ENCODE results near the gene GRM8.

GRM8 gene

GRCh38 chr7:126529833-126530232 is 722.9 kb downstream of the GRM8 start:
- peak; percentile 75 for TF ChIP-seq ISL1 (CRISPR knock-in tag; IDR thresholded peaks at IDR 0.05)
- no peak for TF ChIP-seq PPARA (CRISPR knock-in tag; IDR thresholded peaks at IDR 0.05; ENCODE audit: borderline replicate concordance)
- ATAC-seq = peak; percentile 28; the same call in 1 of the 3 replicates

- TF ChIP-seq RARB (CRISPR knock-in tag; IDR thresholded peaks at IDR 0.05) (no peak), OSR1 (CRISPR knock-in tag; IDR thresholded peaks at IDR 0.05) (no peak), SNAI2 (CRISPR knock-in tag; IDR thresholded peaks at IDR 0.05) (no peak), CSRNP3 (CRISPR knock-in tag; IDR thresholded peaks at IDR 0.05) (no peak), ARNTL (CRISPR knock-in tag; IDR thresholded peaks at IDR 0.05; ENCODE audit: borderline replicate concordance, low read depth) (no peak), POU6F1 (CRISPR knock-in tag; IDR thresholded peaks at IDR 0.05; ENCODE audit: borderline replicate concordance, low read depth) (no peak), ESRRG (CRISPR knock-in tag; IDR thresholded peaks at IDR 0.05) (no peak)
- ATAC-seq = no peak
Measured at GRCh38 chr7:126529254-126529653, 723.5 kb downstream of the GRM8 start.

- no peak for TF ChIP-seq TSHZ2 (CRISPR knock-in tag; IDR thresholded peaks at IDR 0.05)
- TF ChIP-seq ZNF8 (CRISPR knock-in tag; IDR thresholded peaks at IDR 0.05) = no peak
- TF ChIP-seq OSR1 (CRISPR knock-in tag; IDR thresholded peaks at IDR 0.05) = no peak
- no peak for TF ChIP-seq RARB (CRISPR knock-in tag; IDR thresholded peaks at IDR 0.05)
- TF ChIP-seq ISL1 (CRISPR knock-in tag; IDR thresholded peaks at IDR 0.05) = no peak
- no peak for TF ChIP-seq CREB5 (CRISPR knock-in tag; IDR thresholded peaks at IDR 0.05; ENCODE audit: low read depth)
- TF ChIP-seq PATZ1 (CRISPR knock-in tag; IDR thresholded peaks at IDR 0.05; ENCODE audit: borderline replicate concordance) = no peak
- no peak for TF ChIP-seq ZNF565 (CRISPR knock-in tag; conservative IDR thresholded peaks at IDR 0.05; ENCODE audit: low read depth)
- no peak for ATAC-seq
Measured at GRCh38 chr7:126525906-126526305, 726.8 kb downstream of the GRM8 start.

- ATAC-seq = no peak
- TF ChIP-seq CSDC2 (CRISPR knock-in tag; IDR thresholded peaks at IDR 0.05) (no peak), CSRNP3 (CRISPR knock-in tag; IDR thresholded peaks at IDR 0.05) (no peak), PATZ1 (CRISPR knock-in tag; IDR thresholded peaks at IDR 0.05; ENCODE audit: borderline replicate concordance) (no peak), ISL1 (CRISPR knock-in tag; IDR thresholded peaks at IDR 0.05) (no peak), ZNF565 (CRISPR knock-in tag; conservative IDR thresholded peaks at IDR 0.05; ENCODE audit: low read depth) (no peak), ARNTL (CRISPR knock-in tag; IDR thresholded peaks at IDR 0.05; ENCODE audit: borderline replicate concordance, low read depth) (no peak), OSR1 (CRISPR knock-in tag; IDR thresholded peaks at IDR 0.05) (no peak), ESRRG (CRISPR knock-in tag; IDR thresholded peaks at IDR 0.05) (no peak), TSHZ2 (CRISPR knock-in tag; IDR thresholded peaks at IDR 0.05) (no peak), PPARA (CRISPR knock-in tag; IDR thresholded peaks at IDR 0.05; ENCODE audit: borderline replicate concordance) (no peak), ZC3H10 (CRISPR knock-in tag; IDR thresholded peaks at IDR 0.05) (no peak), TOX (CRISPR knock-in tag; IDR thresholded peaks at IDR 0.05; ENCODE audit: borderline replicate concordance) (no peak)
Measured at GRCh38 chr7:126524967-126525366, 727.8 kb downstream of the GRM8 start.
